Smooth muscle cell (in vitro differentiated cells): ENCODE measurements around the gene DNASE1L1. TPM values are rescaled to one million over a fixed set of nuclear protein-coding genes. Genes with fewer than 3 reads are reported as not detected.

Source experiments
- DNase-seq: peaks from one replicate; lab custom pipeline; 2025; ENCODE audit not compliant: unreplicated experiment; lab: John Stamatoyannopoulos, UW
- H2AFZ ChIP-seq: fragments of 200-600 bp; sonication (generic); 2 replicates; pipeline ENCODE4 v1.6.0; 2016; ENCODE audit warnings: antibody characterized with exemption, low read depth, mild to moderate bottlenecking
- H3F3A ChIP-seq: fragments of 200-600 bp; sonication (generic); 2 replicates; pipeline ENCODE4 v1.6.0; 2017; ENCODE audit warnings: antibody characterized with exemption, low read depth
- H3K27ac ChIP-seq: fragments of 200-600 bp; sonication (generic); 2 replicates; pipeline ENCODE4 v1.5.1; 2016; ENCODE audit warnings: low read depth, mild to moderate bottlenecking
- H3K27me3 ChIP-seq: fragments of 200-600 bp; sonication (generic); 2 replicates; pipeline ENCODE4 v1.6.1; 2016; ENCODE audit warnings: low read depth, mild to moderate bottlenecking
- H3K36me3 ChIP-seq: fragments of 200-600 bp; sonication (generic); 2 replicates; pipeline ENCODE4 v1.5.1; 2016; ENCODE audit warnings: low read depth
- H3K4me1 ChIP-seq: fragments of 200-600 bp; sonication (generic); 2 replicates; pipeline ENCODE4 v1.5.1; 2016; ENCODE audit warnings: low read depth
- H3K4me2 ChIP-seq: fragments of 200-600 bp; sonication (generic); 2 replicates; pipeline ENCODE4 v1.6.0; 2016; ENCODE audit warnings: mild to moderate bottlenecking
- H3K4me3 ChIP-seq: fragments of 200-600 bp; sonication (generic); 2 replicates; pipeline ENCODE4 v1.5.1; 2016; ENCODE audit warnings: mild to moderate bottlenecking
- H3K79me2 ChIP-seq: fragments of 200-600 bp; sonication (generic); 2 replicates; pipeline ENCODE4 v1.6.0; 2016; ENCODE audit warnings: low read depth, mild to moderate bottlenecking
- H3K9ac ChIP-seq: fragments of 200-600 bp; sonication (generic); 2 replicates; pipeline ENCODE4 v1.6.0; 2016; ENCODE audit warnings: low read depth
- H3K9me3 ChIP-seq: fragments of 200-600 bp; sonication (generic); replicated peaks from 2 replicates; pipeline ENCODE4 v1.5.1; 2016; ENCODE audit warnings: low read depth
- H4K20me1 ChIP-seq: fragments of 200-600 bp; sonication (generic); 2 replicates; pipeline ENCODE4 v1.6.0; 2016; ENCODE audit warnings: low read depth
- CTCF ChIP-seq: fragments of 200-600 bp; sonication (generic); IDR thresholded peaks from 2 replicates; pipeline ENCODE4 v1.5.1; 2017; ENCODE audit warnings: borderline replicate concordance, mild to moderate bottlenecking, antibody characterized with exemption; ENCODE audit not compliant: insufficient read depth, poor library complexity, severe bottlenecking
- WGBS: methylation state at CpG from one replicate; pipeline ENCODE4 v1.1.7; 2016; ENCODE audit warnings: low lambda C conversion rate; 5-methylcytosine and 5-hydroxymethylcytosine counted together
- polyA plus RNA-seq: library from polyadenylated mRNA; unstranded; fragments of >200 nt; fragmentation: Nextera tagmentation; extraction: Ambion mirVana; gene quantifications from 2 replicates; pipeline ENCODE4 v1.2.1, GENCODE V29; 2016
- total RNA-seq: library from RNA; depleted of rRNA; stranded (reverse); fragments of >200 nt; gene quantifications from 2 replicates; pipeline ENCODE4 v1.2.3, GENCODE V29; 2014

DNASE1L1 gene
- total and polyA plus RNA-seq, 2 experiments from 2014 or later: 30.0 to 40.4 TPM

- Histone ChIP-seq H3K27ac (no peak overlapping the region), H3K9me3 (no peaks in the 10 kb centered on the region), H2AFZ (no peak overlapping the region), H3K36me3 (no peaks in the 10 kb centered on the region), H4K20me1 (no peaks in the 10 kb centered on the region), H3F3A (no peaks in the 10 kb centered on the region), H3K4me1 (no peaks in the 10 kb centered on the region), H3K4me3 (peak overlapping the region; percentile 66), H3K27me3 (no peaks in the 10 kb centered on the region), H3K4me2 (peak overlapping the region; percentile 86), H3K79me2 (peaks cover 15% of the 10 kb centered on the region), H3K9ac (no peak overlapping the region)
- no peak for TF ChIP-seq CTCF
- WGBS: 81% methylated on average over 2 of the region's 2 CpGs
- DNase-seq: no peak
Observed at GRCh38 chrX:154429711-154430110, 20.7 kb upstream of the DNASE1L1 start.

GRCh38 chrX:154428176-154429171, 19.4 kb upstream of the DNASE1L1 start, which contains the start of gene ATP6AP1:
Gene ATP6AP1, plus strand, starts transcription at chrX:154428677. Its CDS starts 16 bp downstream, at chrX:154428693.
- 39% methylated on average over 73 of the region's 87 CpGs for WGBS
- no peaks in the 10 kb centered on the region for H3K36me3 ChIP-seq
- peak within 1 kb of the TSS; percentile 60 for H3K9ac ChIP-seq
- peak within 1 kb of the TSS; percentile 86 for H3K4me2 ChIP-seq
- no peak for TF ChIP-seq CTCF
- H3K79me2 ChIP-seq: peaks cover 15% of the 10 kb centered on the region
- peak within 1 kb of the TSS; percentile 66 for H3K4me3 ChIP-seq
- H3K9me3 ChIP-seq: no peaks in the 10 kb centered on the region
- peak; percentile 55 for DNase-seq
- H4K20me1 ChIP-seq: no peaks in the 10 kb centered on the region
- H3F3A ChIP-seq: no peaks in the 10 kb centered on the region
- H3K4me1 ChIP-seq: no peaks in the 10 kb centered on the region
- peak within 1 kb of the TSS; percentile 77 for H2AFZ ChIP-seq
- no peak within 1 kb of the TSS for H3K27ac ChIP-seq
- no peaks in the 10 kb centered on the region for H3K27me3 ChIP-seq

GRCh38 chrX:154426916-154427770, 18.1 kb upstream of the DNASE1L1 start:
- H3K79me2 ChIP-seq: peaks cover 15% of the 10 kb centered on the region
- no peak overlapping the region for H3K4me2 ChIP-seq
- no peaks in the 10 kb centered on the region for H3K9me3 ChIP-seq
- no peaks in the 10 kb centered on the region for H4K20me1 ChIP-seq
- H3F3A ChIP-seq: no peaks in the 10 kb centered on the region
- no peak for DNase-seq
- H3K36me3 ChIP-seq: no peaks in the 10 kb centered on the region
- no peaks in the 10 kb centered on the region for H3K4me1 ChIP-seq
- no peak overlapping the region for H3K9ac ChIP-seq
- H3K27me3 ChIP-seq: no peaks in the 10 kb centered on the region
- 92% methylated on average over 13 of the region's 13 CpGs for WGBS
- no peak overlapping the region for H2AFZ ChIP-seq
- no peak overlapping the region for H3K4me3 ChIP-seq
- no peak overlapping the region for H3K27ac ChIP-seq
- TF ChIP-seq CTCF: no peak
